SHP77 treated with DMSO at 0.1 percent for 48 hours (cell line): ENCODE results near the gene DDX3X.
"Not testable (repeated sequence)": the region's sequence is repeated elsewhere in the genome, so short reads cannot be mapped to it uniquely, and the experiment has no call there.

Experiments used
- DNase-seq: peaks from one replicate; lab custom pipeline; 2025; lab: John Stamatoyannopoulos, UW

DDX3X gene

DNA sequence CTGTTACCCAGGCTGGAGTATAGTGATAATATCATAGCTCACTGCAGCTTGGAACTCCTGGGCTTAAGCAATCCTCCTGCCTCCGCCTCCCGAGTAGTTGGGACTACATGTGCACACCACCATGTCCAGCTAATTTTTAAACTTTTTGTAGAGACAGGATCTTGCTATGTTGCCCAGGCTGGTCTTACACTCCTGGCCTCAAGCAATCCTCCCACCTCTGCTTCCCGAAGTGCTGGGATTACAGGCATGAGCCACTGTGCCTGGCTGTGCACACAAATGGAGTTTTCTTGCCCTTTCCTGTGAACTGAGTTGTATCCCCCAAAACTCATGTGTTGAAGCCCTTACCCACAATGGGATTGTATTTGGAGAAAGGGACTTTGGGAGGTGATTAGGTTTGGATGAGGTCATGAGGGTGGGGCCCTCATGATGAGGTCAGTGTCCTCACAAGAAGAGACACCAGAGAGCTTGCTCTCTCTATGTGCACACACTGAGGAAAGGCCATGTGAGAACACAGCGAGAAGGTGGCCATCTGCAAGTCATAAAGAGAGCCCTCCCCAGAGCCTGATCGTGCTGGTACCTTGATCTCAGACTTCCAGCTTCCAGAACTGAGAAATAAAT, 40.1 kb downstream of the DDX3X start:
- DNase-seq, result no peak

DNA sequence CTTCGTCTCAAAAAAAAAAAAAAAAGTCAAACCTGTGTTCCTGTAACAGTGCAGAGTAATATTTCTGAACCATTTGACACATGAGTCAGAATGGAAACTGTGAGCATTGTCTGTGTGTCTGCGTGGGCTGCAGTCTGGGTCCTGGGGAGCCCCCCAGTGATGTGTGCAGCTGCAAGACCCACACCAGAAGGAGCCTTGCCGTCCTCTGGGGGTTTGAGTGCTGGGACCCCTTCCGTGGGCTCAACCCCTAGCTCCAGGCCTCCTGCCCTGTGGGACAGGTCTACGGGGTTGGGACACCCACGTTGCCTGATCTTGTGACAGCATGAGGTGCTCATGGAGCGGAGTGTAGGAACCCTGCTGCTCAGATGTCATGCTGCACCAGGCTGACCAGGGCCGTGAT, 43.7 kb downstream of the DDX3X start:
- no peak for DNase-seq

DNA sequence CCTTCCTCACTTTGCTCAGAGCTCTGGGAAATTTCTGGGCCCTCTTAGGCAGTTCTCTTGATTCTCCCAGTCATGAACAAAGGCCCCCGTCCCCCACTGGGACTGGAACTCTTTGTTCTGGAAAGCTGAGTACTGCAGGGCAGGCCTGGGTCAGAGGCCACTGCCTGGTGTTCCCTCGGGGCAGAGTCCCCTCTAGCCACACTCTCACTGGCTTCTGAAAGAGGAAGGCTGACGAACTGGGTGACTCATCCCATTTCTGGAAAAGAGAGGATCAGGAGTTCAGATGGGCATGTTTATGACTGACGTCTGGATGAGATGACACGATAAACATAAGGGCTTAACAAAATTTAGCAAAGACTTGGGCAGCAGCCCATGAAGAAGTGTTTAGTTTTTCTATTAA, 47.7 kb downstream of the DDX3X start:
- DNase-seq, result no peak

DNA sequence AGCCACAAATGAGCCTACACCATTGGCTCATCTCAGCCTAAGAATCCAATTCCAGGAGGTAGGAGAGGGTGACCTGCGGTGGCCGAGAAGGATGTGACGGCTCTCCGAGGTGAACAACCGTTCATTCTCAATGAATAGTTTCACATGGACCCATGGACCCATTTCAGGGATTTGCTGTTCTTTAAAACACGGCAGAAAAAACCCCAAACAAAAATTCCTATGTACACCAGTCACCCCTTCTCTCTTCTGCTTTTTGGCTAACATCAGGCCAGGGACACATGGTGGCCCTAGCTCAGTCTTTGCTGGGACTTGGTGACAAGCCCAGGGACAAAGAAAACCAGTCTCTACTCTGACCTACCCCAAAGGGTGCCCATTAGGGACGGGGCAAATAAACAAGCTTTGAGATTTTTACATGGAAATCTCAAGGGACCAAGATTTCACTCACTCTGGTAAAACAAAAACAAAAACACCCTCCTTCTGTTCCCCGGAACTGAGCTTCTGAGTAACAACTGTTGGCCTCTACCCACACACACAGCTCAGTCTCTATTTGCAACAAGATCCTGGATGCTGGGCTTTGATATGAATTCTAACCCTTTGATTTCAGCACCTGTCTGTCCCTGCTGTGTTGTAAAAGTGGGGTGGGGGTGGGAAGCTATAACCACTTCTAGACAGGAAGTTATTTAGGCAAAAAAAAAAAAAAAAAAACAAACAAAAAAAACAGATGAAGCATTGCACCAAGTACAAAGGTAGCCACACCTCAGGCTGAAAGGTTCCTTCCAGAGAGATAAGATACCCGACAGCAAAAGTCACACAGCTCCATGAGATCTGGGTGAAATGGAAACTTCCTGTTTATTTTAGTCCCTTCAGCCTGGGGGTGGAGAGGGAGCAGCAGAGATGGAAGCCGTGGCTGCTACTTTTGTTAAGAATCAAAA, 49.0 kb downstream of the DDX3X start:
- DNase-seq, result no peak

DNA sequence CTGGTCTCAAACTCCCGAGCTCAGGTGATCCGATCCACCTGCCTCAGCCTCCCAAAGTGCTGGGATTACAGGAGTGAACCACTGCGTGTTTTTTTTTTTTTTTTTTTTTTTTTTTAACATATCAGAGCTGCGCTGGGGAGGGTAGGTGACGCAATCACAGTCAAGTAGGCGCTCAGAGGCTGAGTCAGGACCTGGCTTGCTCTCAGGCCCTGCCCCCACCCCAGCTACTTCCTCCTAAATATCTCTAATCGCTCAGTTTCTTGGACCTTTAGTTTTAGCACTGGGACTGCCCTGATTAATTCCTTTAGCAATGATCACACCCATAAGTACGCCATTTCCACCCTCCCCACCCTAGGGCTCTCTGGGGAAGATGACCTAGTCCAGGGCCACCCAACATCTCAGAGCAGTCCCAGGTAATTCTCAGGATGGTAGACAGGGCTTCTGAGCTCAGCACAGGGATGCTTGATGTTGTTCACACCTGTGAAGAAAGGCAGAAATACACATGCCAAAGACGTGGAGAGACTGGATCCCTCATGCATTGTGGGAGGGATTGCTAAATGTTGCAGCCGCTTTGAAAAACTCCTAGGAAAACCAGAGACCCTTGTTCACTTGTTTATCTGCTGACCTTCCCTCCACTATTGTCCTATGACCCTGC, 50.2 kb downstream of the DDX3X start:
- no peak for DNase-seq

DNA sequence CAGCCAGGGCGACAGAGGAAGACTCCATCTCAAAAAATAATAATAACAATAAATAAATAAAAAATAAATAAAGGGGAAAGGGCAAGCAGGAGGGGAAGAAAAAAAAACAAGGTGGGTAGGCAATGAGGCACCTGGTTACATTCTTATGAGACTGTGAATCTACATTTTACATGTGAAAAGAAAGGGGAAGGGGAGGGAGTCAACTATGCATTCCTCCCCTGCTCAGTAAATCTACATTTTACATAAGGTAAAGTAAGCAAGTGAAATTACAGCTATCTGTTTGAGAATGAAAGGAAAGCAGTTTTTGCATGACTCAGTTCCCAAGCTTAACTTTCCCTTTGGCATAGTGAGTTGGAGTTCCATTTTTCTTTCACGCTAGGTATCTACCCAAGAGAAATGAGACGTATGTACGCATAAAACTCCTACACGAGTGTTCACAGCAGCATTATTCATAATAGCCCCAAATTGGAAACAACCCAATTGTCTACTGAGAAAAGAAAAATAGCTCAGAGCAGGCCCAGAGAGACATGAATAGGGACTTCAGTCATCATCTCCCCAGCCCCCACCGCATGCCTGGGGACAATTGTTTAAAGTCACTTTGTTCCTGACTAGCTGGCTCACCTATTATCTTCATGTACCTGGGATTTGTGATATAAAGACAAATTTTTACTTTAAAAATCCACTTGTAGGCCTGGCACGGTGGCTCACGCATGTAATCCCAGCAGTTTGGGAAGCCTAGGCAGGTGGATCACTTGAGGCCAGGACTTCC, 52.4 kb downstream of the DDX3X start:
- DNase-seq, result no peak

DNA sequence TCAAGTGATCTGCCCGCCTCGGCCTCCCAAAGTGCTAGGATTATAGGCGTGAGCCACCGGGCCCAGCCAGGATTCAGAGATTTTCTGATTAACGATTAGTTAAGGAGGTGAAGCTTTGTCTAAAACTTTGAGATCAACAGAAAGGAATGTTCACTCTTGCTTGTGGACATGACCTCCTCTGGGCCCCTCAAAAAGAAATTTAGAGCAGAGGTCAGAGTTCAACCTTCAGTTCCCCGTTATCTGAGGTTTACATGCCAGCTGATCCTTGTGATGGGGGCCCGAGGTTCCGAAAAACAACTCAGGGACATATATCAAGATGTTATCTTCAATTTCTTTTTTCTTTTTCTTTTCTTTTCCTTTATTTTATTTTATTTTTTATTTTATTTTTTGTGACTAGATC, 54.6 kb downstream of the DDX3X start:
- no peak for DNase-seq

DNA sequence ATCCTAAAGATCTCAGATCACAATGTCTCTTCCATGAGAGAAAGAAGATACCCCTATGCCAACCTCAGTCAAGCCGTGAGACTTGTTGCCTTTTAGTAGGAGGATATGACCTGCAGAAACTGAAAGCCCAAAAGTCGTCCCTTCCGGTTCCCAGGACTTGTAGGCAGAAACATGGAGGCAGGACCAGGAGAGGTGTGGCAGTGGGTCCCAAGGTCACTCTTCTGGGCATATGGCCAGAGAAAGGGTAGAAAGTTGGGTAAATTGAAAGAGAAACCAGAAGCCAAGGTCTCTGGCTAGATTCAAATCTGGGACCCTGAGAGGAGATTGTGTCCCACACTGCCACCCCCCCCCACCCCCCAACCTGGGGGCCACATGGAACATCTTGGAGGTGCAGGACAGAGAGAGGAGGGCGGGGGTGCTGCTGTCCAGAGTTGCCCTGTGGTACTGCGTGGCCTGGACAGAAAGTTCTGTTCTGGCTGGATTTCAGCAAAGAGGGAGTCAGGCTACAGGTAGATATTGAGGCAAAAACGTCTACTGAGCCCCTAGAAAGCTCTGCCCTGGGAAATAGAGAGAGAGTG, 55.4 kb downstream of the DDX3X start:
- DNase-seq, result no peak

DNA sequence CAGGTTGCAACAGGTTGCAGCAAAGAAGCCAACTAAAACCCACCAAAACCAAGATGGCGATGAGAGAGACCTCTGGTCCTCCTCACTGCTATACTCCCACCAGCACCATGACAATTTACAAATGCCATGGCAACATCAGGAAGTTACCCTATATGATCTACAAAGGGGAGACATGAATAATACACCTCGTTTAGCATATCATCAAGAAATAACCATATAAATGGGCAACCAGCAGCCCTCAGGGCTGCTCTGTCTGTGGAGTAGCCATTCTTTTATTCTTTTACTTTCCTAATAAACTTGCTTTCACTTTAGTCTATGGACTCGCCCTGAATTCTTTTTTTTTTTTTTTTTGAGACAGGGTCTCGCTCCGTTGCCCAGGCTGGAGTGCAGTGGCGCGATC, 56.6 kb downstream of the DDX3X start:
- not testable (repeated sequence) for DNase-seq

DNA sequence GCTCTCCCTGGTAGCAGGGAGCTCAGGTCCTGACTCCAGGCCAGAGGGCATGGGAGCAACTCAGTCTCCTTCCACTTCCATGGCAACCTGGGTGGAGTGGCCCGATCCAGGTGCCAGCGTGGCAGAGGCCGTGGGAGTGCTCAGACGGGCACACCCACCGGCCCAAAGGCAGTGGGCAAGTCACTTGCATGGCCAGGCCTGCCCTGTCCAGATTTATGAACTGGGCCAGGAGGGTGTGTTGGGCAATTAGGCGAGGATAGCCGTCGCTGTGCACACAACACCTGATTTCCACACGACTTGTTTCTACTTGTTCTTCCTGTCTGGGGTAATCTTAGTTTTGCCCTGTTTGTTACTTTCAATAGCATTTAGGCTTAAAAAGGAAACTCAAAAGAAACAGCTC, 57.6 kb downstream of the DDX3X start:
- DNase-seq, result no peak

DNA sequence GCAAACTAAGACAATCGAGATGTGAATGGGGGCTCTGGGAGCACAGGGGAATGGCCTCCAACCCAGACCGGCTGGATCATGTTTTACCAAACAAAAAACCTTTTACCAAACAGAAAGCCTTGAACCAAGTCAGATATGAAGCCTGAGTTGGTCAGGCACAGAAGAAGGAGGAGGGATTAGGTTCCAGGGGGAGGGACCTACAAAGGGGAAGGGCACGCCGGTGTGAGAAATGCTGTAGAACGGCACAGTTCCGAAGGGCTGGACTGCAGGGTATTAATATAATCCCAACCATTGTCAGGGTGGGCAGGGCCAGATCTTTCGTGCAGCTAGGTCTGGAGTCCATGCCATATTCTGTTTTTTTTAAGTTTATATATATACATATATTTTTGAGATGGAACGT, 60.3 kb downstream of the DDX3X start:
- DNase-seq, result no peak

DNA sequence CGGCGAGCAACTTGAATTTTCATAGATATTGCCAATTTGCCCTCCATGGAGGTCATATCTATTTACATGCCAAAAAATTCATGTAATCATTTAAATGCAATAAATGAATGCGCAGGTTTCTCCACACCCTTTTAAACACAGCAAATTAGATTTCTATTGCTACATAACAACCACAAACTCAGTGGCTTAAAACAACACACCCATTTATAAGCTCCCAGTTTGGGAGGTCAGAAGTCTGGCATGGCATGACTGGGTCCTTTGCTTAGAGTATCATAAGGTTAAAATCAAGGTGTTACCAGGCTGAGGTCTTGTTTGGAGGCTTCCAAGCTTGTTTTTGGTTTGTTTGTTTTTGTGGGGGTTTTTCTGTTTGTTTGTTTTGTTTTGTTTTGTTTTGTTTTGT, 63.3 kb downstream of the DDX3X start:
- DNase-seq, result no peak

DNA sequence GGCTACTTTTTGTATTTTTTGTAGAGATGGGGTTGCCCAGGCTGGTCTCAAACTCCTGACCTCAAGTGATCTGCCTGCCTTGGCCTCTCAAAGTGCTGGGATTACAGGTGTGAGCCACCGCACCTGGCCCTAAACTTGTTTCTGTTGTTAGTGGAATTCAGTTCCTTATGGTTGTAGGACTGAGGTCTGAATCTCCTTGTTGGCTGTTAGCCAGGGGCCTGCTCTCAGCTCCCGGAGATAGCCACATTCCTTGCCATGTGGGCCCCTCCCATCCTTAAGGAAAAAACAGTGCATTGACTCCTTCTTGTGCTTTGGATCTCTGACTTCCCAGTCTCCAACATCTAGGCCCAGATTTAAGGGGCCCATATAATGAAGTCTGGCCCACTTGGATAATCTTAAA, 63.8 kb downstream of the DDX3X start:
- DNase-seq, result no peak

DNA sequence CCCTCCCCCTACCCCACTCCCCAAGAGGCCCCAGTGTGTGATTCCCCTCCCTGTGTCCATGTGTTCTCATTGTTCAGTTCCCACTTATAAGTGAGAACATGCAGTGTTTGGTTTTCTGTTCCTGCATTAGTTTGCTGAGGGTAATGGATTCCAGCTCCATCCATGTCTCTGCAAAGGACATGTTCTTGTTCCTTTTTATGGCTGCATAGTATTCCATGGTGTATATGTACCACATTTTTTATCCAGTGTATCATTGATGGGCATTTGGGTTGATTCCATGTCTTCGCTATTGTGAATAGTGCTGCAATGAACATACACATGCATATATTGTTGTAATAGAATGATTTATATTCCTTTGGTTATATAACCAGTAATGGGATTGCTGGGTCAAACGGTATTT, 68.6 kb downstream of the DDX3X start:
- not testable (repeated sequence) for DNase-seq

DNA sequence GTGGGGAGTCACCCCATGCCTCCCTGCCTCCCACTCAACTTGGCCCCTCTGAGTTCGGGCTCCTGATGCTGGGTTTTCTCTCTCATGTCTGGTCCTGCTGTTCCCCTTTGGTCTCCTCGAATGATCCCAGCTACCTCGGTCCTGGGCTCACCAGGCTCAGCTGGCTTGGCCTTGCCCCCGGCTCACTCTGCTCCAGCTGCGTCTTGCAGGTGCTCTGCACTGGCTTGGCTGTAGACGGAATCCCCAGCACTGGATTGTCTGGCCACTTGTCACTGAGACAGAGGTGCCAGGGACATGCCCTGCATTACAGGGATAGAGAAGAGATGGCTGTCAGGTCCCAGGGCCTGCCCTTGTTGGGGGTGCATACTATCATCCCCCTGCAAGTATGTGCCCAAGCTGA, 71.6 kb downstream of the DDX3X start:
- DNase-seq, result no peak

DNA sequence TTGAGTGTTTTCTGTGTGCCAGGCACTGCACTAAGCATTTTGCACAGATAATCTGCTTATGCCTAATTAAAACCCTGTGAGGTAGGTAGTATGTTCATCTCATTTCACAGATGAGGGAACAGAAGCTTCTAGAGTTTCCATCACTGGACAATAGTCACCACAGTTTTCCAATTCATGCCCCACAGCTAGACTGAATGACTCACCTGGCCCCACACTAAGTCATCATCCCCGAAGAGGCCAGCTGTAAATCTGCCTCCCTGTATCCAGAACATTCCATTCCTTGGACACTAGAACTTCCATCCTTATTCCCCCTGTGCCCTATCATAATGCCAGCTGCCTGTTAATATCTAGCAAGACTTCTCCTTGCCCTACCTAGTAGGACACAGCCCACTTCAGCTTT, 72.2 kb downstream of the DDX3X start:
- no peak for DNase-seq

DNA sequence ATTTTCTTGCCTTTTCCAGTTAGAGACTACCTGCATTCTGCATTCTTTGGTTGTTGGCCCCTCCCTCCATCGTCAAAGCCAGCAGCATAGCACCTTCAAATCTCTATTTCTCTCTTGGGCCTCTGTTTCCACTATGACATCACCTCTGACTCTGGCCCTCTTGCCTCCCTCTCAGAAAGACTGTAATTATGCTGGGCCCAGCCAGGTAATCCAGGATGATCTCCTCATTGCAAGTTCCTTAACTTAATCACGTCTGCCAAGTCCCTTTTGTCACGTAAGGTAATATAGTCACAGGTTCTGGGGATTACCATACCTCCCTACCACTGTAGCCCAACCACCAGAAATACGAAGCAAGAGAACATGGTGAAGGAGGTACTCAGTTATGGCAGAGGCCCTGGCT, 73.9 kb downstream of the DDX3X start:
- DNase-seq, result no peak

DNA sequence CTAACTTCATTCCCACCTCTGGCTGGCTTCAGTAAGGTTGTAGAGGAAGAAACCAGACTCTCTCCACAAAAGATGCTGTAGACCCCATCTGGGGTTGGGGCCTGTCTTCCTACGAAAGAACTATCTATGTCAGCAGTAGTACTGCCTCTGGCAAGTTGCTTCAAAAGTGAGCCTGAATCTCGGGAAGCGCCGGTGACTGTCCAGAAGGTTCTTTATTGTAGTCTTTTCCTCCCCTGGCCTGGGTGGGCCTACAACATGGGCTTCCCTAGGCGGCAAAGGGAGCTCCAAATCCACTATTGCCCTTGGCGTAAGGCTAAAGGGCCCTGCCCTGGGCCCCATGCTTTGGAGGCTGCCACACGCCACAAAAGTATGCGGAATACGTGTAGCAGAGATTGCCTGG, 74.6 kb downstream of the DDX3X start:
- no peak for DNase-seq

DNA sequence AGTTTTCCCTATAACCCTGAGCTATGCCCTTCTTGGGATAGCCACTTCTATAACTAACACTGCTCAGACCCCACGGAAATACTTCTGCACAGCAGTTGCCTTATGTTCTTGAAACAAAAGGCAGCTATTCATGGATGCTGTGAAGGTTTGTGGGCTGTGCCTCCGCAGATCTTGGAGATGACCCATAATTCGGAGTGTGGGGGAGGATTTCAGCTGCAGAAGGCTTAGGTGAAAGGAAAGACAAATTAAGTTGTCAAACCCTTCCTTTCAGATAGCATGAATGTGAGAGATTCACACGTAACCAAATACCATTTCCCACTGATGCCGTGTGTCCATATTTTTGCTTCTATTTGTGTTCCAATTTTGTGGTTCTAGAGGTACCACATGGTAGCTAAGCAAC, 75.0 kb downstream of the DDX3X start:
- no peak for DNase-seq

DNA sequence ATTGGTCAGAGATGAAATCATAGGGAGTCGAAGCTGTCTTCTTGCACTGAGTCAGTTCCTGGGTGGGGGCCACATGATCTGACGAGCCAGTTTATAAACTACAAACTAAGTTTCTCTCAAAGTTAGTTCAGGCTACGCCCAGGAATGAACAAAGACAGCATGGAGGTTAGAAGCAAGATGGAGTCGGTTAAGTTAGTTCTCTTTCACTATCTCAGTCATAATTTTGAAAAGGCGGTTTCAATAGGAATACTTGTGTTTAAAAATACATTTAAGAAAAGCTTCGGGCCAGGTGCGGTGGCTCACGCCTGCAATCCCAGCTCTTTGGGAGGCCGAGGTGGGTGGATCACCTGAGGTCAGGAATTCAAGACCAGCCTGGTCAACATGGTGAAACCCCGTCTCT, 77.3 kb downstream of the DDX3X start:
- DNase-seq, result not testable (repeated sequence)

DNA sequence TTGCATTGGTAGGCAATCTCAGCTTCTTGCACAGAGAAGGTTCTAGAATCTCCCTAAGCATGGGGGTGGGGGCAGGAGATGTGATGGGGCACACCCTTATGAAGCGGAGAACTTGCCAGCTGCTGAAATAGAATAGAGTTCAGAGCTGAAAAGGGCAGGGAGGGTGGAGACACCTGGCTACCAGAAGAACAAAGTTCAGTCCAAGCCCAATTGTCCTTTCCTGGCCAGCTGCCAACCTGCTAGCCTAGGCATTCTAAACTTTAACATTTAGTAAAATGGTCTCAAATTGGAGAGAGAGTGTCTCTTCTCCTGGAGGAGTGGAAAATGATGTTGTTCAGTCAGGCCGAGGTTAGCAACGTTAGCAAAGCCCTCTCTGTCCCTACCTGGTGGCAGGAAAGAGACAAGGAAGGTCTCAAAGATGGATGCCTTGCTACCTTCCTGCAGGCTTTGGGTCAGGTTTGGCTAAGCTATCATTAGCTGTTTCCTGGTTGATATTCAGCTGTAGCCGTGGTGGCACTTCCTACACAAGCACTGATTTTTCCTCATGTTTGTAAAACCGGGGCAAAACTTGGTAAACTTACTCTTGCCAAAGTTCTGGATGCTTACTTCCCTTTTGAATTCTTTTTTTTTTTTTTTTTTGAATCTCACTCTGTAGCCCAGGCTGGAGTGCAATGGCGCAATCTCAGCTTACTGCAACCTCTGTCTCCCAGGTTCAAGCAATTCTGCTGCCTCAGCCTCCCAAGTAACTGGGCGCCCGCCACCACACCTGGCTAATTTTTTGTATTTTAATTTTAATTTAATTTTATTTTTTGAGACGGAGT, 78.5 kb downstream of the DDX3X start:
- DNase-seq, result peak; percentile 5
